ENCODE results near the gene TIGD3.
A peak's percentile ranks its signal among the peaks of the same experiment; 100 is the strongest.

DNA sequence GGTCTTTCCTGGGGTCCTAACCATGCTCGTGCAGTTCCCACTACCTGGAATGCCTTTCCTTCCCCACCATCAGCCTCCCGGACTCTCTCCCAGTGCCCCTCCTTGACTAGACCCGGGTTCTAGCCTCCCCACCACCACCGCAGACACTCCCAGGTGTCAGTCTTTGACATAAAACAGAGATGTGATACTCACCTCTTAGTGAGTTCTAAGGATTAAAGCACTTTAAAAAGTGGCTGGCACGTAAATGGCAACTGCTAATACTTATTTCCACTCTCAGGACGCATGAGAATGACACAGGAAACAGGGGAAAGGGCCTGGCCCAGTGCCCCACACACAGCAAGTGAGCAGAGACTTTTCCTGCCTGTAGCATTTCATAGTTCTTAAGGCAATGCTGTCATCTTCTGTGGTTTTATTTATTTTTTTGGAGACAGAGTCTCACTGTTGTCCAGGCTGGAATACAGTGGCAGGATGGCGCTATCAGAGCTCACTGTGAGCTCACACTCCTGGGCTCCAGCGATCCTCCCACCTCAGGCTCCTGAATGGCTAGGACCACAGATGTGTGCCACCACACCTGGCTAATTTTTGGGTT is 29.8 kb downstream of the TIGD3 start:
- peak; percentile 22 for TF ChIP-seq POLR2AphosphoS5 (IDR thresholded peaks at IDR 0.05; ENCODE audit: insufficient read depth, low read depth, low read length)
- TF ChIP-seq, protein P1, sequence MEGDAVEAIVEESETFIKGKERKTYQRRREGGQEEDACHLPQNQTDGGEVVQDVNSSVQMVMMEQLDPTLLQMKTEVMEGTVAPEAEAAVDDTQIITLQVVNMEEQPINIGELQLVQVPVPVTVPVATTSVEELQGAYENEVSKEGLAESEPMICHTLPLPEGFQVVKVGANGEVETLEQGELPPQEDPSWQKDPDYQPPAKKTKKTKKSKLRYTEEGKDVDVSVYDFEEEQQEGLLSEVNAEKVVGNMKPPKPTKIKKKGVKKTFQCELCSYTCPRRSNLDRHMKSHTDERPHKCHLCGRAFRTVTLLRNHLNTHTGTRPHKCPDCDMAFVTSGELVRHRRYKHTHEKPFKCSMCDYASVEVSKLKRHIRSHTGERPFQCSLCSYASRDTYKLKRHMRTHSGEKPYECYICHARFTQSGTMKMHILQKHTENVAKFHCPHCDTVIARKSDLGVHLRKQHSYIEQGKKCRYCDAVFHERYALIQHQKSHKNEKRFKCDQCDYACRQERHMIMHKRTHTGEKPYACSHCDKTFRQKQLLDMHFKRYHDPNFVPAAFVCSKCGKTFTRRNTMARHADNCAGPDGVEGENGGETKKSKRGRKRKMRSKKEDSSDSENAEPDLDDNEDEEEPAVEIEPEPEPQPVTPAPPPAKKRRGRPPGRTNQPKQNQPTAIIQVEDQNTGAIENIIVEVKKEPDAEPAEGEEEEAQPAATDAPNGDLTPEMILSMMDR (IDR thresholded peaks at IDR 0.05; ENCODE audit: extremely low read depth in 1 of 2, insufficient read depth in 1 of 2, low read depth in 1 of 2, low read length in 2 of 2) = no peak
- no peak for TF ChIP-seq EZH2 (IDR thresholded peaks at IDR 0.05; ENCODE audit: borderline replicate concordance, low read depth, low read length, severe bottlenecking)
- no peak for TF ChIP-seq POLR2A (IDR thresholded peaks at IDR 0.05; ENCODE audit: low read depth, low read length)
- TF ChIP-seq FOS (IDR thresholded peaks at IDR 0.05; ENCODE audit: borderline replicate concordance, insufficient read depth, low read length) = no peak

All from endothelial cell of umbilical vein (primary cell).